Mucosa of descending colon (tissue), 3 donors: ENCODE measurements around the gene FRA10AC1. TPM values are rescaled to one million over a fixed set of nuclear protein-coding genes. Genes with fewer than 3 reads are reported as not detected.

Experiments
- ATAC-seq: fragments of 200-7000 bp; cut with Tn5 transposase; one replicate; pipeline ENCODE4 v1.9.1; 2020; ENCODE audit warnings: mild to moderate bottlenecking, moderate library complexity
- DNase-seq, 3 donors: peaks; one replicate each; pipeline ENCODE4 v3.0.0-alpha.2; 2020
- H3K36me3 ChIP-seq: fragments of 200-600 bp; one replicate; pipeline ENCODE4 v1.8.0; 2021; ENCODE audit warnings: low read depth, mild to moderate bottlenecking
- H3K4me1 ChIP-seq: fragments of 200-600 bp; one replicate; pipeline ENCODE4 v1.8.0; 2021; ENCODE audit warnings: low read depth, mild to moderate bottlenecking
- H3K4me3 ChIP-seq: fragments of 200-600 bp; one replicate; pipeline ENCODE4 v1.8.0; 2021; ENCODE audit warnings: mild to moderate bottlenecking
- H3K9me3 ChIP-seq: fragments of 200-600 bp; one replicate; pipeline ENCODE4 v1.8.0; 2021; ENCODE audit warnings: mild to moderate bottlenecking
- CTCF ChIP-seq: fragments of 200-600 bp; IDR thresholded peaks from one replicate; pipeline ENCODE4 v1.8.0; 2022; ENCODE audit warnings: antibody characterized with exemption, mild to moderate bottlenecking
- intact Hi-C, 2 donors: fragments of 100-400 bp; cut with DNase I in 1 of 2; cut with micrococcal nuclease in 1 of 2; formaldehyde crosslinking; loops; one replicate each; pipeline versions ENCODE4 v1.11.0 to v1.11.1; 2022; cut with DNase I, micrococcal nuclease
- total RNA-seq, 3 donors: library from RNA; stranded (reverse); fragmentation: NEBNext Ultra II Directional in 2 of 3; extraction: Animal tissue kit (Norgen Biotek cat#: 25700) in 2 of 3; gene quantifications; one replicate each; pipeline versions ENCODE4 v1.2.1 to v1.2.4, GENCODE V29; 2021 to 2023
- donor health status: DM: no; HTN: no; CAD: no; lungs with moderate emphysema.
- donor health status: DM: no; HTN: no; CAD: no.
- donor health status: DM: no; HTN: yes; CAD: no.

Gene FRA10AC1
- total RNA-seq, 3 donors from 2014 or later: 11.4 to 16.8 (median 15.3) TPM

- Histone ChIP-seq H3K4me1 (no peaks in the 10 kb centered on the region), H3K9me3 (no peaks in the 10 kb centered on the region), H3K36me3 (no peaks in the 10 kb centered on the region), H3K4me3 (no peak overlapping the region)
- ATAC-seq (no peak), DNase-seq (no peak)
- no peak for TF ChIP-seq CTCF
- intact Hi-C loops: no loop called here
These were observed 44.6 kb downstream of the FRA10AC1 start for GRCh38 chr10:93657757-93658156.

- intact Hi-C loops: no loop called here
- Histone ChIP-seq H3K36me3 (no peaks in the 10 kb centered on the region), H3K4me1 (no peaks in the 10 kb centered on the region), H3K9me3 (no peaks in the 10 kb centered on the region), H3K4me3 (no peak overlapping the region)
- no peak for ATAC-seq
- TF ChIP-seq CTCF: no peak
- no peak for DNase-seq
These were observed 46.2 kb downstream of the FRA10AC1 start for GRCh38 chr10:93656155-93656554.

- DNase-seq (no peak), ATAC-seq (no peak)
- intact Hi-C loops: no loop called here
- Histone ChIP-seq H3K9me3 (no peaks in the 10 kb centered on the region), H3K36me3 (no peaks in the 10 kb centered on the region), H3K4me1 (no peaks in the 10 kb centered on the region), H3K4me3 (no peak overlapping the region)
- TF ChIP-seq CTCF: no peak
These were observed 48.2 kb downstream of the FRA10AC1 start for GRCh38 chr10:93654201-93654600.

GRCh38 chr10:93652857-93653256 lies 49.5 kb downstream of the FRA10AC1 start:
- intact Hi-C loops: no loop called here
- ATAC-seq (no peak), DNase-seq (no peak)
- no peak for TF ChIP-seq CTCF
- H3K36me3 ChIP-seq: no peaks in the 10 kb centered on the region
- no peak overlapping the region for H3K4me3 ChIP-seq
- H3K4me1 ChIP-seq: no peaks in the 10 kb centered on the region
- no peaks in the 10 kb centered on the region for H3K9me3 ChIP-seq

GRCh38 chr10:93639791-93640190 lies 62.6 kb downstream of the FRA10AC1 start:
- no peak for DNase-seq
- intact Hi-C loops: no loop called here
- no peak for TF ChIP-seq CTCF
- Histone ChIP-seq H3K4me1 (no peaks in the 10 kb centered on the region), H3K4me3 (no peak overlapping the region), H3K36me3 (no peaks in the 10 kb centered on the region), H3K9me3 (no peaks in the 10 kb centered on the region)
- no peak for ATAC-seq
